H1 (cell line): ENCODE data around the gene RTP2. TPM values are rescaled to one million over a fixed set of nuclear protein-coding genes. Genes with fewer than 3 reads are reported as not detected.

ENCODE experiments used
- CTCF ChIA-PET: fragments of 300-600 bp; sonication (Branson Sonifier 250); formaldehyde crosslinking; loops from one replicate; lab custom pipeline; 2021; ENCODE audit not compliant: partially characterized antibody; lab: Charles Lee
- POLR2A ChIA-PET: fragments of 300-600 bp; sonication (Branson Sonifier 250); formaldehyde crosslinking; loops from one replicate; lab custom pipeline; 2021; ENCODE audit warnings: inconsistent platforms; ENCODE audit not compliant: partially characterized antibody; lab: Charles Lee
- DNase-seq, 2 experiments: peaks; one replicate each; pipeline versions ENCODE4 v3.0.0 to v3.0.0-alpha.2; 2010 to 2022; ENCODE audit warnings: low spot score in 2 of 2, low read depth in 1 of 2, mixed read lengths in 1 of 2
- FAIRE-seq: peaks from 2 replicates; lab custom pipeline; 2011; peaks lifted over from hg19 to GRCh38; lab: Jason Lieb, UNC
- H2AFZ ChIP-seq: 2 replicates; pipeline ENCODE4 v1.8.1; 2012; ENCODE audit warnings: low read length, inconsistent platforms
- H2AK5ac ChIP-seq: 2 replicates; pipeline ENCODE4 v1.6.1; 2013; ENCODE audit warnings: low read depth, low read length
- H2BK120ac ChIP-seq: replicated peaks from 2 replicates; pipeline ENCODE3; 2013; ENCODE audit warnings: low read depth, low read length, inconsistent platforms
- H2BK12ac ChIP-seq: 2 replicates; pipeline ENCODE4 v1.6.1; 2013; ENCODE audit warnings: low read depth, low read length
- H2BK15ac ChIP-seq: 2 replicates; pipeline ENCODE4 v1.6.1; 2013; ENCODE audit warnings: low read length
- H2BK20ac ChIP-seq: 2 replicates; pipeline ENCODE4 v1.6.1; 2013; ENCODE audit warnings: low read length
- H2BK5ac ChIP-seq: 2 replicates; pipeline ENCODE4 v1.6.1; 2013; ENCODE audit warnings: low read depth, low read length
- H3K14ac ChIP-seq: 2 replicates; pipeline ENCODE4 v1.6.1; 2013; ENCODE audit warnings: inconsistent platforms; ENCODE audit not compliant: insufficient read length
- H3K18ac ChIP-seq: 2 replicates; pipeline ENCODE4 v1.6.1; 2013; ENCODE audit warnings: low read length; ENCODE audit errors: extremely low read depth
- H3K23ac ChIP-seq: 2 replicates; pipeline ENCODE4 v1.6.1; 2013; ENCODE audit warnings: inconsistent platforms; ENCODE audit not compliant: insufficient read length
- H3K23me2 ChIP-seq: 2 replicates; pipeline ENCODE4 v1.6.1; 2013; ENCODE audit warnings: low read depth, low read length
- H3K27ac ChIP-seq: 2 replicates; pipeline ENCODE4 v1.6.1; 2011; ENCODE audit warnings: low read depth, low read length, inconsistent platforms
- H3K27me3 ChIP-seq, 4 experiments: replicated peaks in 1 of 4; 1 replicate in 1 of 4; 2 replicates in 3 of 4; pipeline versions ENCODE4 v1.6.1 to v1.8.1; 2011 to 2013; ENCODE audit warnings: low read length in 3 of 4, mild to moderate bottlenecking in 3 of 4, inconsistent platforms in 2 of 4, mixed read lengths in 2 of 4, moderate library complexity in 1 of 4; ENCODE audit not compliant: control insufficient read depth in 3 of 4, insufficient read depth in 3 of 4; ENCODE audit errors: extremely low read depth in 1 of 4
- H3K36me3 ChIP-seq, 4 experiments: 2 replicates each; pipeline versions ENCODE4 v1.6.1 to v1.8.1; 2011 to 2013; ENCODE audit warnings: mild to moderate bottlenecking in 4 of 4, low read length in 3 of 4, moderate library complexity in 2 of 4, control low read depth in 1 of 4, inconsistent platforms in 1 of 4; ENCODE audit not compliant: insufficient read depth in 4 of 4, control insufficient read depth in 2 of 4
- H3K4ac ChIP-seq: replicated peaks from 2 replicates; pipeline ENCODE3; 2013; ENCODE audit warnings: low read length, low read depth, mixed read lengths, inconsistent platforms; ENCODE audit not compliant: insufficient read length
- H3K4me1 ChIP-seq, 4 experiments: replicated peaks in 1 of 4; 1 replicate in 1 of 4; 2 replicates in 3 of 4; pipeline versions ENCODE4 v1.6.1 to v1.8.1; 2011 to 2013; ENCODE audit warnings: low read length in 3 of 4, inconsistent platforms in 2 of 4, mixed read lengths in 1 of 4; ENCODE audit not compliant: insufficient read depth in 4 of 4, control insufficient read depth in 3 of 4
- H3K4me2 ChIP-seq, 2 experiments: 2 replicates each; pipeline versions ENCODE4 v1.6.1 to v1.8.1; 2011 to 2013; ENCODE audit warnings: low read depth in 2 of 2, low read length in 2 of 2, control low read depth in 1 of 2, inconsistent platforms in 1 of 2, mild to moderate bottlenecking in 1 of 2; ENCODE audit not compliant: insufficient read depth in 1 of 2
- H3K4me3 ChIP-seq, 4 experiments: fragments of 200-600, 300-600 bp in 1 of 4; sonication (generic), shearing (Covaris generic), sonication (Bioruptor Twin) in 1 of 4; 2 replicates each; pipeline versions ENCODE4 v1.5.1 to v1.8.1; 2011 to 2016; ENCODE audit warnings: low read length in 4 of 4, low read depth in 3 of 4, control low read depth in 2 of 4, inconsistent platforms in 2 of 4, mild to moderate bottlenecking in 2 of 4, mixed read lengths in 1 of 4, moderate library complexity in 1 of 4; ENCODE audit not compliant: insufficient read depth in 2 of 4; ENCODE audit errors: extremely low read depth in 1 of 4
- H3K56ac ChIP-seq: replicated peaks from 2 replicates; pipeline ENCODE3; 2013; ENCODE audit warnings: low read depth, mild to moderate bottlenecking, mixed read lengths, low read length, inconsistent platforms; ENCODE audit not compliant: insufficient read length
- H3K79me1 ChIP-seq: 2 replicates; pipeline ENCODE4 v1.6.1; 2013; ENCODE audit warnings: low read depth, low read length, control low read depth
- H3K79me2 ChIP-seq, 2 experiments: 2 replicates each; pipeline versions ENCODE4 v1.6.1 to v1.8.1; 2012 to 2013; ENCODE audit warnings: low read length in 2 of 2, mild to moderate bottlenecking in 2 of 2, inconsistent platforms in 1 of 2; ENCODE audit not compliant: insufficient read depth in 2 of 2, control insufficient read depth in 1 of 2
- H3K9ac ChIP-seq, 4 experiments: replicated peaks in 1 of 4; 1 replicate in 1 of 4; 2 replicates in 3 of 4; pipeline versions ENCODE4 v1.6.1 to v1.8.1; 2011 to 2013; ENCODE audit warnings: low read depth in 3 of 4, low read length in 3 of 4, control low read depth in 2 of 4, mild to moderate bottlenecking in 2 of 4, moderate library complexity in 2 of 4, inconsistent platforms in 1 of 4; ENCODE audit errors: extremely low read depth in 1 of 4
- H3K9me3 ChIP-seq, 2 experiments: 2 replicates each; pipeline versions ENCODE4 v1.6.1 to v1.8.1; 2012 to 2013; ENCODE audit warnings: mild to moderate bottlenecking in 2 of 2, moderate library complexity in 2 of 2, control low read depth in 1 of 2, inconsistent platforms in 1 of 2, low read depth in 1 of 2, low read length in 1 of 2, mixed read lengths in 1 of 2; ENCODE audit not compliant: insufficient read depth in 2 of 2
- H4K20me1 ChIP-seq, 2 experiments: replicated peaks in 1 of 2; 2 replicates each; pipeline versions ENCODE3 to v1.8.1; 2011 to 2013; ENCODE audit warnings: inconsistent platforms in 2 of 2, low read length in 2 of 2, mild to moderate bottlenecking in 1 of 2; ENCODE audit not compliant: insufficient read depth in 2 of 2, control insufficient read depth in 1 of 2
- H4K5ac ChIP-seq: 2 replicates; pipeline ENCODE4 v1.6.1; 2013; ENCODE audit warnings: low read length, low read depth, mixed read lengths, inconsistent platforms; ENCODE audit not compliant: insufficient read length
- H4K8ac ChIP-seq: 2 replicates; pipeline ENCODE4 v1.8.0; 2013; ENCODE audit warnings: mild to moderate bottlenecking, moderate library complexity, low read length, inconsistent platforms; ENCODE audit not compliant: insufficient read depth; ENCODE audit errors: extremely low read depth
- H4K91ac ChIP-seq: replicated peaks from 2 replicates; pipeline ENCODE3; 2013; ENCODE audit warnings: low read length, mixed read lengths, inconsistent platforms; ENCODE audit not compliant: insufficient read length
- BACH1 ChIP-seq: IDR thresholded peaks from 2 replicates; pipeline ENCODE4 v1.6.1; 2012; ENCODE audit warnings: low read length, improper control_type of control experiment
- BCL11A ChIP-seq, 2 experiments: IDR thresholded peaks; one replicate each; pipeline ENCODE4 v1.6.1; 2011; ENCODE audit warnings: low read depth in 2 of 2, low read length in 2 of 2, mild to moderate bottlenecking in 2 of 2
- EGR1 ChIP-seq: IDR thresholded peaks from 2 replicates; pipeline ENCODE4 v1.6.1; 2011; ENCODE audit warnings: low read depth, low read length, borderline replicate concordance
- EP300 ChIP-seq, 2 experiments: IDR thresholded peaks; 1 replicate in 1 of 2; 2 replicates in 1 of 2; pipeline ENCODE4 v1.6.1; 2011 to 2012; ENCODE audit warnings: low read depth in 2 of 2, low read length in 2 of 2, mild to moderate bottlenecking in 2 of 2, borderline replicate concordance in 1 of 2, inconsistent platforms in 1 of 2, moderate library complexity in 1 of 2
- HDAC2 ChIP-seq, 2 experiments: fragments of 300-600 bp in 1 of 2; sonication (generic) in 1 of 2; IDR thresholded peaks; 2 replicates each; pipeline ENCODE4 v1.6.1; 2011 to 2012; ENCODE audit warnings: low read depth in 2 of 2, low read length in 2 of 2, mild to moderate bottlenecking in 2 of 2, moderate library complexity in 2 of 2, borderline replicate concordance in 1 of 2, inconsistent platforms in 1 of 2
- RAD21 ChIP-seq, 2 experiments: IDR thresholded peaks in 1 of 2; conservative IDR thresholded peaks in 1 of 2; 2 replicates each; pipeline ENCODE4 v1.6.1; 2011; ENCODE audit warnings: low read depth in 2 of 2, low read length in 2 of 2, improper control_type of control experiment in 1 of 2, inconsistent platforms in 1 of 2, mild to moderate bottlenecking in 1 of 2, moderate library complexity in 1 of 2
- RFX5 ChIP-seq: IDR thresholded peaks from 2 replicates; pipeline ENCODE4 v1.6.1; 2011; ENCODE audit warnings: low read depth, low read length, improper control_type of control experiment, borderline replicate concordance
- RNF2 ChIP-seq: fragments of 200-900, 300-1000 bp; sonication (generic); IDR thresholded peaks from 2 replicates; pipeline ENCODE4 v1.7.1; 2016; ENCODE audit warnings: borderline replicate concordance, low read depth, mild to moderate bottlenecking, antibody characterized with exemption, low read length; ENCODE audit not compliant: poor library complexity, severe bottlenecking; ENCODE audit errors: missing control alignments
- RXRA ChIP-seq: IDR thresholded peaks from 2 replicates; pipeline ENCODE4 v1.6.1; 2011; ENCODE audit warnings: low read depth, mild to moderate bottlenecking, low read length, moderate library complexity; ENCODE audit not compliant: insufficient read depth
- SP4 ChIP-seq: IDR thresholded peaks from 2 replicates; pipeline ENCODE4 v1.6.1; 2012; ENCODE audit warnings: low read length, inconsistent platforms
- TAF1 ChIP-seq: IDR thresholded peaks from 2 replicates; pipeline ENCODE4 v1.6.1; 2011; ENCODE audit warnings: mild to moderate bottlenecking, low read depth, low read length
- WGBS, 2 experiments: shearing (Covaris generic) in 1 of 2; methylation state at CpG; one replicate each; pipeline versions ENCODE4 v1.1.6 to v1.1.7; 2013 to 2015; ENCODE audit warnings: low lambda C conversion rate in 2 of 2, mixed read lengths in 2 of 2, inconsistent platforms in 1 of 2, low coverage in 1 of 2, missing lambda C conversion rate in 1 of 2; ENCODE audit not compliant: insufficient replicate concordance in 2 of 2, insufficient coverage in 1 of 2, insufficient read length in 1 of 2; ENCODE audit errors: extremely low coverage in 1 of 2, missing lambda C conversion rate in 1 of 2; 5-methylcytosine and 5-hydroxymethylcytosine counted together
- polyA plus RNA-seq, 7 experiments: library from polyadenylated mRNA; depleted of rRNA in 3 of 7; stranded (reverse) in 5 of 7; unstranded in 2 of 7; fragments of >200 nt in 5 of 7; fragments of 200-250 nt in 2 of 7; gene quantifications; 1 replicate in 5 of 7; 2 replicates in 1 of 7; 4 replicates in 1 of 7; pipeline versions ENCODE4 v1.2.1 to v1.2.3, GENCODE V29; 2011 to 2013; ENCODE audit warnings: missing spikeins in 2 of 7, mixed read lengths in 2 of 7
- total RNA-seq: library from RNA; stranded (reverse); fragmentation: NEBNext Ultra II Directional; extraction: Animal tissue kit (Norgen Biotek cat#: 25700); gene quantifications from 2 replicates; pipeline ENCODE4 v1.2.1, GENCODE V29; 2021

Gene RTP2
- total and polyA plus RNA-seq, 2 of the 8 experiments (the other 6 are each of a cell fraction or from before 2014, with no cell fraction given) = not detected

GRCh38 chr3:187677604-187678003, 24.8 kb downstream of the RTP2 start:
- H3K18ac ChIP-seq = no peak overlapping the region
- H3K23ac ChIP-seq = no peak overlapping the region
- H4K8ac ChIP-seq = no peak overlapping the region
- no peak overlapping the region for H2AFZ ChIP-seq
- H3K14ac ChIP-seq = no peak overlapping the region
- H3K4me2 ChIP-seq = no peak overlapping the region
- TF ChIP-seq RFX5 (no peak), SP4 (no peak), BACH1 (no peak), EP300 (IDR thresholded peaks at IDR 0.05; ENCODE audit: borderline replicate concordance in 1 of 2, low read depth in 2 of 2, low read length in 2 of 2) (no peak), BCL11A (IDR thresholded peaks at IDR 0.05; ENCODE audit: low read depth in 2 of 2, low read length in 2 of 2) (no peak), TAF1 (no peak), EGR1 (no peak), HDAC2 (IDR thresholded peaks at IDR 0.05; ENCODE audit: borderline replicate concordance in 1 of 2, low read depth in 2 of 2, low read length in 2 of 2) (no peak), RNF2 (no peak), RAD21 (IDR thresholded peaks at IDR 0.05 in 1 of 2, conservative IDR thresholded peaks at IDR 0.05 in 1 of 2; ENCODE audit: low read depth in 2 of 2, low read length in 2 of 2) (no peak), RXRA (no peak)
- TF ChIP-seq, all 59 proteins: peak for 0
- Histone ChIP-seq H3K9me3 (no peaks in the 10 kb centered on the region), H4K91ac (no peak overlapping the region), H3K79me2 (no peaks in the 10 kb centered on the region), H3K79me1 (no peaks in the 10 kb centered on the region), H4K20me1 (no peaks in the 10 kb centered on the region), H2BK12ac (no peak overlapping the region), H3K27ac (no peak overlapping the region), H3K27me3 (peaks cover 0 to 3% (median 0%) of the 10 kb centered on the region in 4 experiments; a peak in 2 of 7 replicates), H2BK15ac (no peak overlapping the region), H3K4ac (no peak overlapping the region), H3K9ac (no peak overlapping the region), H3K56ac (no peak overlapping the region), H3K23me2 (no peaks in the 10 kb centered on the region), H2BK120ac (no peak overlapping the region), H2AK5ac (no peak overlapping the region), H3K36me3 (no peaks in the 10 kb centered on the region), H3K4me3 (no peak overlapping the region), H3K4me1 (no peaks in the 10 kb centered on the region; a peak in 1 of 7 replicates), H4K5ac (no peak overlapping the region), H2BK20ac (no peak overlapping the region), H2BK5ac (no peak overlapping the region)
- no peak for FAIRE-seq
- ChIA-PET POLR2A (no interaction called here), CTCF (interaction anchor here (1.1 to 20.1 kb wide), 14 partner anchors 8 to 457 kb away, joined by 3 to 947 read pairs (median 14); partner anchors contain the start of gene SST)
- 94% methylated on average over 1 of the region's 1 CpG; no CpG with 5 or more reads in 1 of the 2 experiments for WGBS, 2 experiments
- DNase-seq = no peak
